Measurements from ENCODE around the gene MANEAL.

The MANEAL gene

DNA sequence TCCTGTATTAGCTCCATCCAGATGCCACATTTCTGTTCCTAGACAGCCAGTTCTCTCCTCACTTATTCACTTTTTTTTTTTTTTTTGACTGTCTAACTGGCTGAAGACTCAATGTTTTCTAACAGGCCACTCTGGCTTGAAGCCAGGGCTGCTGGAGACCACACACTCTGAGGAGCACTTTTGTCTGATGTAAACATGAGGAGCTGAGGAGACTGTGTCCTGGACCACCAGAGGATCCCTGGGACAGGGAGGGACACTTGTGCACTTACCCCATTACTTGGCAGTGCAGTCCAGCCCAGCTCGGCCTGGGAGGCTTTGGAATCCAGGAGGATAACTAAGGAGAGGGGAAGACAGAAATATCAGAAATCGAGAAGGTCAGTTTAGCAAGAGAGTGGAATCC is 31.1 kb upstream of the MANEAL start:
- peaks cover 100% of the 10 kb centered on the region for H3K27me3 ChIP-seq

DNA sequence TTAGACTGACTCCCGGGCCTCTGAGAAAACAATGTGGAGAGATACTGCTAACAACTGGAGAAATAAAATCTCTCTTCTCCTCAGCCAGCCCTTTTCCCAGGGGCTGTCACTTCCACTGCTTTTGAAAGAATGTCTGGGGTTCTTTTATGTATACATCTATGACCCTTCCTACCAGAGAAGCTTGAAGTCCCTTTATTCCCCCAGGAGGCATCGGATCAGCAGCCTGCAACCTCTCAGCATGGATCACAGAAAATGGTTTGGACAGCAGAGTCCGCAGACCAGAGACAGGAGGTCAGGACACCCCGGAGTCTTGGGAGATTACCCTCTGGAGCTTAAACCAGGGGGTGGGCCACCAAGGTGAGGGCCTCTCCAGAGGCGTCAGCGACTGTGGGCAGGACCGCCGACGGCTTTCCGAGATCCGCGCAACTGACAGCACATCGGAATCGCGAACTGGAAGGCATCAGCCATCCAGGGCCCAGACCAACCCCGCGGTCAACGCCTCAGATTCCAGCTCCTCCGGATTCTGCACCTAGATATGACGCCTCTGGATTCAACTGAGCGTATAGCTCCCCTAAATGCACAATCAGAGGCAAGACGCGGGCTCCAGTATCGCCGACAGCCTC is 29.7 kb upstream of the MANEAL start:
- no peak overlapping the region for H3K4me3 ChIP-seq (ENCODE audit: low read depth in 1 of 2, low read length in 1 of 2)
- no peaks in the 10 kb centered on the region for H3K4me1 ChIP-seq (ENCODE audit: control insufficient read depth in 1 of 2, insufficient read depth in 1 of 2, low read depth in 1 of 2, low read length in 1 of 2)
- TF ChIP-seq, protein P1, sequence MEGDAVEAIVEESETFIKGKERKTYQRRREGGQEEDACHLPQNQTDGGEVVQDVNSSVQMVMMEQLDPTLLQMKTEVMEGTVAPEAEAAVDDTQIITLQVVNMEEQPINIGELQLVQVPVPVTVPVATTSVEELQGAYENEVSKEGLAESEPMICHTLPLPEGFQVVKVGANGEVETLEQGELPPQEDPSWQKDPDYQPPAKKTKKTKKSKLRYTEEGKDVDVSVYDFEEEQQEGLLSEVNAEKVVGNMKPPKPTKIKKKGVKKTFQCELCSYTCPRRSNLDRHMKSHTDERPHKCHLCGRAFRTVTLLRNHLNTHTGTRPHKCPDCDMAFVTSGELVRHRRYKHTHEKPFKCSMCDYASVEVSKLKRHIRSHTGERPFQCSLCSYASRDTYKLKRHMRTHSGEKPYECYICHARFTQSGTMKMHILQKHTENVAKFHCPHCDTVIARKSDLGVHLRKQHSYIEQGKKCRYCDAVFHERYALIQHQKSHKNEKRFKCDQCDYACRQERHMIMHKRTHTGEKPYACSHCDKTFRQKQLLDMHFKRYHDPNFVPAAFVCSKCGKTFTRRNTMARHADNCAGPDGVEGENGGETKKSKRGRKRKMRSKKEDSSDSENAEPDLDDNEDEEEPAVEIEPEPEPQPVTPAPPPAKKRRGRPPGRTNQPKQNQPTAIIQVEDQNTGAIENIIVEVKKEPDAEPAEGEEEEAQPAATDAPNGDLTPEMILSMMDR (IDR thresholded peaks at IDR 0.05) = no peak
- H3K27ac ChIP-seq = no peak overlapping the region
- no peaks in the 10 kb centered on the region for H3K36me3 ChIP-seq
- H3K27me3 ChIP-seq = peaks cover 100% of the 10 kb centered on the region
- no peaks in the 10 kb centered on the region for H3K9me3 ChIP-seq

More for the DNA sequence above, 31.1 kb upstream of the MANEAL start:
- no peak overlapping the region for H3K27ac ChIP-seq
- TF ChIP-seq, protein P1 (IDR thresholded peaks at IDR 0.05) = no peak
- no peaks in the 10 kb centered on the region for H3K36me3 ChIP-seq
- H3K4me3 ChIP-seq (ENCODE audit: low read depth in 1 of 2, low read length in 1 of 2) = no peak overlapping the region
- H3K4me1 ChIP-seq (ENCODE audit: control insufficient read depth in 1 of 2, insufficient read depth in 1 of 2, low read depth in 1 of 2, low read length in 1 of 2) = no peaks in the 10 kb centered on the region
- no peaks in the 10 kb centered on the region for H3K9me3 ChIP-seq

DNA sequence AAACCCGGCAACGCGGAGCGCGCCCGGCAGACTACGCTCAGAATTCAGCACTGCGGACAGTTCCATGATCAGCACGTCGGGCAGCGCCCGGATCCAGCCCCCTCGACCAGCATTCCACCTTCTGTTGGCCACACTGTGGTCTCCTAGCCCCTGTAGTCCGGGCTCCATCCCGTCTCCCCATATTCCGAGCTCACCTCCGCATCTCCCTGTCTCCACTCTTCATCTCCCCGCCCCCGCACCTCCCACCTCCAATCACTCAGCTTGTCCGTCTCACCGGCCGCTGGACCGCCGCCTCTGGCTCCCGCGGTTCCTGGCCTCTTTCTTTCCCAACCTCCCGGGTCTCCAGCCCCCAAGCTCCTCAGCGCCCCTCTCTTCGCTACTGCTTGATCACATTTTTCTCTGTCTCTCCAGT is 29.2 kb upstream of the MANEAL start:
- Histone ChIP-seq H3K27me3 (peaks cover 100% of the 10 kb centered on the region), H3K36me3 (no peaks in the 10 kb centered on the region), H3K4me1 (ENCODE audit: control insufficient read depth in 1 of 2, insufficient read depth in 1 of 2, low read depth in 1 of 2, low read length in 1 of 2) (no peaks in the 10 kb centered on the region)

DNA sequence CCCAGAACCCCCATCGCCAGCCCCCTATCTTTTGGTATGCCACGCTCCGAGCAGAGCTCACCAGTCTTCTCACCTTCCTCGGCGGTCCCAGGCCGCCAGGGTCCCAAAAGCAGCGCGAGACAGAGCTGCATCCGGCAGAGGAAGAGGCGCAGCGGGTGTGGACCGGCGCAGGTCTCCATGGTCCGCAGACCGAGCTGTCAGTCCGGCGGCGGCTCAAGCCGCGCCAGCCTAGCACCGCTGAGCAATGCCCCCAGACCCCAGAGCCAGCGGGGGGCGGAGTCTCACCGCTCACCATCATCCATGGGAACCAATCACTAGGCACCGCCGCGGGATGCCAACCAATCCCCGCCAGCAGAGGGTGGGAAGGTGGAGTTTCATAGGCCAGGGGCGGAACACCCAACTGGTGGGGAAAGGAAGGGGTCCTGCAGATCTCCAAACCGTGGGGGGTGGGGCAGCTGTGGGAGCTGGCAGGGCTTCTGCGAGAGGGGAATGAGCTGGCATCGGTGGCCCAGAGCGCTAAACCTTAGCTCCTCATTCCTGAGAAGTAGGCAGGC is 28.7 kb upstream of the MANEAL start, which contains the start of gene EPHA10:
TSS of gene EPHA10 (minus strand) at position 233 of the 554 bp plus-strand sequence. CDS start at position 179, 54 bp downstream.
- TF ChIP-seq, protein P1 (IDR thresholded peaks at IDR 0.05) = no peak
- no peak within 1 kb of the TSS for H3K4me3 ChIP-seq (ENCODE audit: low read depth in 1 of 2, low read length in 1 of 2)
- H3K4me1 ChIP-seq (ENCODE audit: control insufficient read depth in 1 of 2, insufficient read depth in 1 of 2, low read depth in 1 of 2, low read length in 1 of 2) = no peaks in the 10 kb centered on the region
- H3K27ac ChIP-seq = no peak within 1 kb of the TSS
- no peaks in the 10 kb centered on the region for H3K36me3 ChIP-seq
- H3K27me3 ChIP-seq = peaks cover 100% of the 10 kb centered on the region
- no peaks in the 10 kb centered on the region for H3K9me3 ChIP-seq

More for the DNA sequence above, 29.2 kb upstream of the MANEAL start:
- TF ChIP-seq, protein P1 (IDR thresholded peaks at IDR 0.05) = no peak
- no peaks in the 10 kb centered on the region for H3K9me3 ChIP-seq
- no peak overlapping the region for H3K4me3 ChIP-seq (ENCODE audit: low read depth in 1 of 2, low read length in 1 of 2)
- no peak overlapping the region for H3K27ac ChIP-seq

DNA sequence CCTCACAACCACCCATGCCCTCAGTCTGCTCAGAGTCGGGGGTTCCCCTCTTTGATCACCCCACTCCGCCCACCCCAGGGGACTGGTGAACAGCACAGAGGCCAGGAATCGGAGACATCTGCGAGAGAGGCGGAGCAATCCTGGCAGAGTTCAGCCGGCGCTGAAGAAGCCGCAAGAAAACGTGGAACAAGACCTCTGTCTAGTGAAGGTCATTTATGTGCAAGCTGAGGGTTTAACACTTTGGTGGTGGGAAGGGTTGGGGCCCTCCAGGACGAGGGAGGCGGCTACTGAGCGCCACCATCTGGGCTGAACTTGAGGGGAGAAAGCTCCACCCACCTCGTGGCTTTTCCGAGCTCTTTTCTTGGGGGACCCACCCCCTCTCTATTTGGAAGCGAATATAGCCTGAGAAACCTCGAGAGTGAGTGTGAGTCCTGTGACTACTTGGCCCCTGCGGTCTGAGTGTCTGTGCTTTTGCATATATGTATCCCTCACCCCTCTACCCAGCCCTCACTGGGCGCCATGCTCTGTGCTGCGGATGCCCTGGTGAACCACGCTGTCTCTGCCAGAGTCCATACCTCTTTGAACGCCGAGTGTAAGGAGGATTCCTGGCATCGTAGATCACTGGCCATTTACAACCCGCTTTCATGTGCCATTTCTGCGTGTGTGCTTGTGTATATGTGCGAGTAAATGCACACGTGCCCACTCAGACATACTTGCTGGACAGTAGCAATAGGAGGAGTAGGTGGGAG is 27.6 kb upstream of the MANEAL start:
- Histone ChIP-seq H3K36me3 (no peaks in the 10 kb centered on the region), H3K9me3 (no peaks in the 10 kb centered on the region), H3K27me3 (peaks cover 100% of the 10 kb centered on the region), H3K27ac (no peak overlapping the region), H3K4me1 (ENCODE audit: control insufficient read depth in 1 of 2, insufficient read depth in 1 of 2, low read depth in 1 of 2, low read length in 1 of 2) (no peaks in the 10 kb centered on the region), H3K4me3 (ENCODE audit: low read depth in 1 of 2, low read length in 1 of 2) (no peak overlapping the region)
- TF ChIP-seq, protein P1 (IDR thresholded peaks at IDR 0.05) = no peak
